GM13976 (cell line): ENCODE results near the gene CAPNS1.

Experiments used
- DNase-seq: peaks from one replicate; pipeline ENCODE4 v3.0.0; 2012; ENCODE audit warnings: low spot score
- in situ Hi-C: fragments of 300-500 bp; cut with MboI; formaldehyde crosslinking; loops from one replicate; pipeline ENCODE4 v1.12.0; 2022; ENCODE audit warnings: low sequenced_read_pairs, mixed read lengths, inconsistent platforms; ENCODE audit not compliant: unreplicated experiment
- TF ChIP-seq, protein P1 (sequence below): IDR thresholded peaks from 2 replicates; pipeline ENCODE4 v1.5.1; 2012; ENCODE audit warnings: borderline replicate concordance, mild to moderate bottlenecking; ENCODE audit not compliant: insufficient read depth; ENCODE audit errors: extremely low read depth, missing control alignments, control extremely low read depth

The CAPNS1 gene

GRCh38 chr19:36097036-36097435 is 42.8 kb upstream of the CAPNS1 start:
- TF ChIP-seq, protein P1, sequence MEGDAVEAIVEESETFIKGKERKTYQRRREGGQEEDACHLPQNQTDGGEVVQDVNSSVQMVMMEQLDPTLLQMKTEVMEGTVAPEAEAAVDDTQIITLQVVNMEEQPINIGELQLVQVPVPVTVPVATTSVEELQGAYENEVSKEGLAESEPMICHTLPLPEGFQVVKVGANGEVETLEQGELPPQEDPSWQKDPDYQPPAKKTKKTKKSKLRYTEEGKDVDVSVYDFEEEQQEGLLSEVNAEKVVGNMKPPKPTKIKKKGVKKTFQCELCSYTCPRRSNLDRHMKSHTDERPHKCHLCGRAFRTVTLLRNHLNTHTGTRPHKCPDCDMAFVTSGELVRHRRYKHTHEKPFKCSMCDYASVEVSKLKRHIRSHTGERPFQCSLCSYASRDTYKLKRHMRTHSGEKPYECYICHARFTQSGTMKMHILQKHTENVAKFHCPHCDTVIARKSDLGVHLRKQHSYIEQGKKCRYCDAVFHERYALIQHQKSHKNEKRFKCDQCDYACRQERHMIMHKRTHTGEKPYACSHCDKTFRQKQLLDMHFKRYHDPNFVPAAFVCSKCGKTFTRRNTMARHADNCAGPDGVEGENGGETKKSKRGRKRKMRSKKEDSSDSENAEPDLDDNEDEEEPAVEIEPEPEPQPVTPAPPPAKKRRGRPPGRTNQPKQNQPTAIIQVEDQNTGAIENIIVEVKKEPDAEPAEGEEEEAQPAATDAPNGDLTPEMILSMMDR = no peak

GRCh38 chr19:36099166-36099785 is 40.6 kb upstream of the CAPNS1 start:
- in situ Hi-C loops = no loop called here

More at GRCh38 chr19:36097036-36097435, 42.8 kb upstream of the CAPNS1 start:
- no peak for DNase-seq
- in situ Hi-C loops = no loop called here

DNA sequence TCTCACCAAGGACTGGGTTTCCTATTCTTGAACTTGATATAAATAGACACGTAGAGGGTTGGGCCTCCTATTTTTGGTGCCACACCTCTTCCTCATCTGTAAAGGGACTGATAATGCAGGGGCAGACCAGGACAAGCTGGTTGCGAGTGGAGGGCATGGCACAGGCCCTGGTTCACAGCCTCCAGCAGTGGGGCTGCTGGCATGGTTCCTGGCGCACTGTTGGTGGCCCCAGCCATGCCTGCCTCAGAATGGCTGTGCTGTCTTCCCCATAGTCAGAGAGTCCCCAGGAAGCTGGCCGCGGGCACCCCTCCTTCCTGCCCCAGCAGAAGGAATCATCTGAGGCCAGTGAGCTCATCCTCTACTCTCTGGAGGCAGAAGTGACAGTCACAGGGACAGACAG is 39.4 kb upstream of the CAPNS1 start:
- in situ Hi-C loops = no loop called here
- TF ChIP-seq, protein P1 = no peak
- DNase-seq = no peak

More at GRCh38 chr19:36099166-36099785, 40.6 kb upstream of the CAPNS1 start:
- no peak for DNase-seq
- TF ChIP-seq, protein P1 = no peak

DNA sequence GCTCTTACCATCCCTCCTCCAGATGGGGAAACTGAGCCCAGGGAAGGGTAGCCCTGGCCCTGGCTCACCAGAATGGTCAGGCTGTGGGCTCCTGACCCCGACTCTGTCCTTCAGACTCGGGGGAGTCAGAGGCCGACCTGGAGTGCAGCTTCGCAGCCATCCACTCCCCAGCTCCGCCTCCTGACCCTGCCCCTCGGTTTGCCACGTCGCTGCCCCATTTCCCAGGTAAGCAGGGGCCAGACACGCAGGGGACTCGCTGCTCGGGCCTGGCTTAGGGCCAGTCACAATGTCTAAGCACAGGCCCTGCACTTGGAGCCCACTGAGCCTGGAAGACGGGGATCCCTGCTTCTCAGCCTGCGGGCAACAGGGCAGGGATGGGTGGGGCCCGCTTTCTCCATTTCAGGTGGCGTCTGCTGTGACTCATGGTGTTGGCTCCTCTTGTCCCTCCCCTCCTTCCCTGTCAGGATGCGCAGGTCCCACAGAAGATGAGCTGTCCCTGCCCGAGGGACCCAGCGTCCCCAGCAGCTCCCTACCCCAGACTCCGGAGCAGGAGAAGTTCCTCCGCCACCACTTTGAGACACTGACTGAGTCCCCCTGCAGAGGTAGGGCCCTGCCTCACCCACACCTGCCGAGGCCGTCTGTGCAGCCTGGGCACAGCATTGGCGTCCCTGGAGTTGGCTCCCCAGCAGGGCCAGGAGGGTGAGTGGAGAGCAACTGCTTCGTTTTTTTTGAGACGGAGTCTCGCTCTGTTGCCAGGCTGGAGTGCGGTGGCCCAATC is 38.1 kb upstream of the CAPNS1 start:
- TF ChIP-seq, protein P1 = no peak
- in situ Hi-C loops = no loop called here
- no peak for DNase-seq

- TF ChIP-seq, protein P1 = no peak
Measured at GRCh38 chr19:36103040-36103626, 36.7 kb upstream of the CAPNS1 start.

DNA sequence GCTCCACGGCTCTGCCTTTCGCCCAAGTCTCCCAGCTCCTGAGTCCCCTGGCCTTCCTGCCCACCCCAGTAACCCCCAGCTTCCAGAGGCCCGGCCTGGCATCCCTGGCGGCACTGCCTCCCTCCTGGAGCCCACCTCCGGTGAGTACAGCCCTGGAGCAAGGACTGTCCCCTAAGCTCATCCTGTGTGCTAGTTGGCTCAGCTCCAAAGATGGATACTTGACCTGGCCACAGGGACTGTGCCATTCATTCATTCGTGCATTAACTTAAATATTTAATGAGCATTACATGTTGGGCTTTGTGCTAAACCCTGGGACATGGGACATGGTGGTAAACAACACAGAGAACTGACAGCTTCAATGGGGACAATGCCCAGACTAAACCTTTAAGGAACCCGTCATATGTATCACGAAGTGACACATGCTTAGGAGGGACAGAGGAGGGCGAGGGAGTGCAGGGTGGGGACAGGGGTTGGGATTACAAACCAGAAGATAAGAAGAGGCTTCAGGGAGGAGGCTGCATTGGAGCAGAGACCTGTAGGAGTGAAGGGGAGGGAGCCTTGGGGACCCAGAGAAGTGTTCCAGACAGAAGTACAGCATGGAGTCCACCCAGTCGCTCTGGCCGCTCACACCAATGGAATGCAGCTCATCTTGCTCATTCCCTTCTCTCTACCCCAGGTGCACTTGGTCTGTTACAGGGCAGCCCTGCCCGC is 35.9 kb upstream of the CAPNS1 start:
- no peak for DNase-seq
- TF ChIP-seq, protein P1 = no peak
- in situ Hi-C loops = no loop called here

More at GRCh38 chr19:36103040-36103626, 36.7 kb upstream of the CAPNS1 start:
- no peak for DNase-seq
- in situ Hi-C loops = no loop called here
